ENCODE results near the gene MPC1. TPM values are rescaled to one million over a fixed set of nuclear protein-coding genes. Genes with fewer than 3 reads are reported as not detected.

MPC1 gene
- total RNA-seq: 23.5 and 29.5 TPM in 2 replicates

GRCh38 chr6:166382933-166383801 is at the start of gene MPC1:
MPC1 (minus strand) TSS chr6:166382940; CDS start chr6:166382876, 64 bp downstream.
- peak within 1 kb of the TSS; percentile 92 for H3K4me3 ChIP-seq (ENCODE audit: insufficient read depth, low read length)
- no peaks in the 10 kb centered on the region for H4K20me1 ChIP-seq (ENCODE audit: insufficient read depth, low read length)
- no peaks in the 10 kb centered on the region for H3K36me3 ChIP-seq (ENCODE audit: insufficient read depth, low read length)
- H3K27me3 ChIP-seq (ENCODE audit: insufficient read depth, low read length): no peaks in the 10 kb centered on the region
- no peak for TF ChIP-seq CTCF (IDR thresholded peaks at IDR 0.05; ENCODE audit: extremely low read depth, low read depth, low read length)
- H3K27ac ChIP-seq (ENCODE audit: low read depth, low read length): peak within 1 kb of the TSS; percentile 85
- H2AFZ ChIP-seq (ENCODE audit: low read length): peak within 1 kb of the TSS; percentile 97
- no peaks in the 10 kb centered on the region for H3K9me3 ChIP-seq (ENCODE audit: low read depth, low read length)
- no peaks in the 10 kb centered on the region for H3K4me1 ChIP-seq (ENCODE audit: insufficient read depth, low read length)
- DNase-seq (ENCODE audit: insufficient read length, low spot score, missing footprints): peak; percentile 100
- H3K79me2 ChIP-seq (ENCODE audit: insufficient read depth, low read length): peaks cover 10% of the 10 kb centered on the region
- H3K4me2 ChIP-seq (ENCODE audit: insufficient read depth, low read length): peak within 1 kb of the TSS; percentile 99

- no peak for TF ChIP-seq CTCF (IDR thresholded peaks at IDR 0.05; ENCODE audit: extremely low read depth, low read depth, low read length)
- no peak overlapping the region for H3K27ac ChIP-seq (ENCODE audit: low read depth, low read length)
- H3K4me1 ChIP-seq (ENCODE audit: insufficient read depth, low read length): no peaks in the 10 kb centered on the region
- H3K4me2 ChIP-seq (ENCODE audit: insufficient read depth, low read length): no peak overlapping the region
- H3K4me3 ChIP-seq (ENCODE audit: insufficient read depth, low read length): no peak overlapping the region
- no peaks in the 10 kb centered on the region for H3K79me2 ChIP-seq (ENCODE audit: insufficient read depth, low read length)
- H2AFZ ChIP-seq (ENCODE audit: low read length): no peak overlapping the region
- no peaks in the 10 kb centered on the region for H3K27me3 ChIP-seq (ENCODE audit: insufficient read depth, low read length)
- DNase-seq (ENCODE audit: insufficient read length, low spot score, missing footprints): peak; percentile 58
- H3K36me3 ChIP-seq (ENCODE audit: insufficient read depth, low read length): peaks cover 18% of the 10 kb centered on the region
- H3K9me3 ChIP-seq (ENCODE audit: low read depth, low read length): no peaks in the 10 kb centered on the region
- no peaks in the 10 kb centered on the region for H4K20me1 ChIP-seq (ENCODE audit: insufficient read depth, low read length)
Measured at GRCh38 chr6:166430269-166430668, 47.5 kb upstream of the MPC1 start.

GRCh38 chr6:166424431-166424830 is 41.7 kb upstream of the MPC1 start:
- Histone ChIP-seq H3K4me1 (ENCODE audit: insufficient read depth, low read length) (peaks cover 5% of the 10 kb centered on the region), H3K27ac (ENCODE audit: low read depth, low read length) (no peak overlapping the region), H3K4me2 (ENCODE audit: insufficient read depth, low read length) (no peak overlapping the region), H3K79me2 (ENCODE audit: insufficient read depth, low read length) (no peaks in the 10 kb centered on the region), H2AFZ (ENCODE audit: low read length) (no peak overlapping the region), H3K36me3 (ENCODE audit: insufficient read depth, low read length) (peaks cover 11% of the 10 kb centered on the region), H3K27me3 (ENCODE audit: insufficient read depth, low read length) (no peaks in the 10 kb centered on the region), H3K4me3 (ENCODE audit: insufficient read depth, low read length) (no peak overlapping the region), H4K20me1 (ENCODE audit: insufficient read depth, low read length) (no peaks in the 10 kb centered on the region), H3K9me3 (ENCODE audit: low read depth, low read length) (no peaks in the 10 kb centered on the region)
- no peak for TF ChIP-seq CTCF (IDR thresholded peaks at IDR 0.05; ENCODE audit: extremely low read depth, low read depth, low read length)
- no peak for DNase-seq (ENCODE audit: insufficient read length, low spot score, missing footprints)

- no peak overlapping the region for H3K4me2 ChIP-seq (ENCODE audit: insufficient read depth, low read length)
- no peaks in the 10 kb centered on the region for H3K79me2 ChIP-seq (ENCODE audit: insufficient read depth, low read length)
- H3K36me3 ChIP-seq (ENCODE audit: insufficient read depth, low read length): peaks cover 18% of the 10 kb centered on the region
- DNase-seq (ENCODE audit: insufficient read length, low spot score, missing footprints): no peak
- no peak overlapping the region for H2AFZ ChIP-seq (ENCODE audit: low read length)
- H3K9me3 ChIP-seq (ENCODE audit: low read depth, low read length): no peaks in the 10 kb centered on the region
- H3K4me1 ChIP-seq (ENCODE audit: insufficient read depth, low read length): peaks cover 5% of the 10 kb centered on the region
- no peaks in the 10 kb centered on the region for H3K27me3 ChIP-seq (ENCODE audit: insufficient read depth, low read length)
- H4K20me1 ChIP-seq (ENCODE audit: insufficient read depth, low read length): no peaks in the 10 kb centered on the region
- no peak overlapping the region for H3K4me3 ChIP-seq (ENCODE audit: insufficient read depth, low read length)
- no peak for TF ChIP-seq CTCF (IDR thresholded peaks at IDR 0.05; ENCODE audit: extremely low read depth, low read depth, low read length)
- no peak overlapping the region for H3K27ac ChIP-seq (ENCODE audit: low read depth, low read length)
Measured at GRCh38 chr6:166423781-166424180, 41.0 kb upstream of the MPC1 start.
